ENCODE data around the gene COQ7.

COQ7 gene

DNA sequence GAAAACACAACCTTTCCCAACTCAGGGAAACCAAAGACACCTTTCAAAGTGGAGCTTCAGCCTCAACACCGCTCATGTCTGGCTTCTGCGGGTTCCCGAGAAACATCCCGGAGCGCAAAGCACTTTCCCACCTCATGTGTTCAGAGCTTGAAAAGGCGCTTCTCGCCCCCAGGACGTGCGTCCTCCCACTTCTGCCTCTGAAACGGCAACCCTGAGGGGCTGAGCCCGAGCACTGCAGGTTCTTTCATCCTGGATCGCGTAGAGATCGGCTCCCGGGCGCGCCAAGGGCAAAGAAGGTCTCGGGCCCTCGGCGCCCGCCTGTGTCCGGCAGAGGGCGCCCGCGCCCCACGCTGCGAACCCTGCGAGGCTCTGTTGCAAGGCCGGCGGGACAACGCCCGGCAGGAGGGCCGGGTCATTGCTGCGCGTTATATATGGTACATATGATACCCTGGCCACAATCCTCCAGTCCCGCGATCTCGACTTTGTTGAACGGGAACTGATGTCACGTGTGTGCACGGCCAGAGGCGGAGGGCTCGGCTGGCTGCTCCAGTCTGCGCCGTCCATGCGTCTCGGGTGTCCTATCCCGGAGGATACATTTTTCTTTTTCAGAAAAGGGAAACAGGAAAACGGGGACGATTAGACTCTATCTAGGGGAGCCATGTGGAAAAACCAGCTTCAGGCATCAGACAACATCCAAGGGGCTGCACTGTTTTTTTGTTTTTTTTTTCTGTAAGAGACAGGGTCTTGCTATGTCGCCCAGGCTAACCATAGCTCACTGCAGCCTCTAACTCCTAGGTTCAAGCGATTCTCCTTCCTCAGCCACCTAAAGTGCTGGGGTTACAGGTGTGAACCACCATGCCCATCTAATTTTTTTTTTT is 19.1 kb downstream of the COQ7 start:
- peak; percentile 69 for DNase-seq (ENCODE audit: low read depth)

DNA sequence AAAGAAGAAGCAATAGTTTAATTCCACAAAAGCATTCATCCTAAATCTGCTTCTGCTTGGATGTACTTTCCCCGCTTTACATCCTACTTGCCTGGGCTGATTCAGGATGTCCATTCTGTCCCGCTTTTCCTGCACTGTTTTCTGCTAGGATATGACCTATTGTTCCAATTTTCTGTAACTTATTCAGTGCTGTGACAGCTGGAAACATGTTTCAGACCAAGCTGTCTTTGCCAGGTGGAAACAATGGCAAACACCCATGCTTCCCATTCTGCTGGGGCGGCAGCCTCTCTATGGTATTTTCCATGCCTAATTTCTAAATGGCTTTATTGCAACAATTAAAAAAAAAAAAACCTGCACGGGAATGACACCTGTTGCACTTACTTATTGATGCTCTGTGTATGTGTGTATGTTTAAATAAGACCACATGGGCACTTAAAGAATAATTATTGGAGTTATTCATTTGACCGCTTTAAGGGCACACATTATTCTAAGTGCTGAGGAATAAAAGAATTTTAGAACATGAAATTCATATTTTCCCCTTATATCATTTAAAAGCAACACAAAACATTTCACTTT is 21.0 kb downstream of the COQ7 start:
- DNase-seq (ENCODE audit: low read depth) = no peak

DNA sequence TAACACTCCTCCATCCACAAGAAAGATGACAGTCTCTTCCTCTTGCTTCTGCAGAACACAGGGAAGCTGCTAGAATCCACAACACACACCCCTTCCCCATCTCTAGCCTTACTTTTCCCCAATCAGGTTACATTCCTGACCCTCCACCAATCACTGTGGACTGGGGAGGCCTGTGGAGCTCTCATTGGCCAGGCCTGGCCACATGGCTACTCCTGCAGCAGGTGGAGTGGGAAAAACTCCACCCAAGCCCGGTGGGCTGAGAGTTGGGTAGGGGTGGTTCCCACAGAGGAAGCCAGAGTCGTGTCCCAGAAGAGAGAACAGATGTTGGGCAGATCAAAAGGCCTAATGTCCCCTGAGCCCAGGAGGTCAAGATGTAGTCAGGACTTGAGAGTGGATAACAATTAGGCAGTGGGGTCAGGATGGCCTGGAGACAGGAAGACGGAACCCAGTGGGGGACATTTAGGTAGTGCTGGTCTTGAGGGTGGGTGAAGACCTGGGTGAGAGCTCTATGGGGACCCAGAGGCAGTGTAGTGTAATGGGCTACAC is 22.1 kb downstream of the COQ7 start:
- DNase-seq (ENCODE audit: low read depth) = no peak

- no peak for DNase-seq (ENCODE audit: low read depth)
Measured at GRCh38 chr16:19090916-19091315, 23.5 kb downstream of the COQ7 start.

DNA sequence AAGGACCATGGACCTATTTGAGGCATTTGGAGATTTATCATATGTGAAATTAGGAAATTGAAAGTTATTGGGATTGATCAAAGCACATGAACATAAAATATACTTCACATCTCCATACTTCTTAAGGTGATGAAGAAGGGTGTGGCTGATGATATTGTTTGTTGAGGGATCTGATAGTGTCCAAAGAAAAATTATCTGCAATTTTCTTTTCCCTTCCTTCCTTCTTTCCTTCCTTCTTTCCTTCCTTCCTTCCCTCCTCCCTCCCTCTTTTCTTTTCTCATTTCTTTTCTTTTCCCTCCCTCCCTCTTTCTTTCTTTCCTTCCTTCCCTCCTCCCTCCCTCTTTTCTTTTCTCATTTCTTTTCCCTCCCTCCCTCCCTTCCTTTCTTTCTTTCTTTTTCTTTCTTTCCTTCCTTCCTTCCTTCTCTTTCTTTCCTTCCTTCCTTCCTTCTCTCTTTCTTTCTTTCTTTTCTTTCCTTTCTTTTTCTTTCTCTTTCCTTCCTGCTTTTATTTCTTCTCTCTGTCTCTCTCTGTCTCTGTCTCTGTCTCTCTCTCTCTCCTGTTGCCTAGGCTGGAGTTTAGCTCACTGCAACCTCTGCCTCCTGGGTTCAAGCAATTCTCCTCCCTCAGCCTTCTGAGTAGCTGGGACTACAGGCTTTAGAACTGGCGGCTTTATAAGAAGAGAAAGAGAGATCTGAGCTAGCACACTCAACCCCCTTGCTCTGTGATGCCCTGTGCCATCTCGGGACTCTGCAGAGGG is 25.4 kb downstream of the COQ7 start:
- DNase-seq (ENCODE audit: low read depth) = no peak

DNA sequence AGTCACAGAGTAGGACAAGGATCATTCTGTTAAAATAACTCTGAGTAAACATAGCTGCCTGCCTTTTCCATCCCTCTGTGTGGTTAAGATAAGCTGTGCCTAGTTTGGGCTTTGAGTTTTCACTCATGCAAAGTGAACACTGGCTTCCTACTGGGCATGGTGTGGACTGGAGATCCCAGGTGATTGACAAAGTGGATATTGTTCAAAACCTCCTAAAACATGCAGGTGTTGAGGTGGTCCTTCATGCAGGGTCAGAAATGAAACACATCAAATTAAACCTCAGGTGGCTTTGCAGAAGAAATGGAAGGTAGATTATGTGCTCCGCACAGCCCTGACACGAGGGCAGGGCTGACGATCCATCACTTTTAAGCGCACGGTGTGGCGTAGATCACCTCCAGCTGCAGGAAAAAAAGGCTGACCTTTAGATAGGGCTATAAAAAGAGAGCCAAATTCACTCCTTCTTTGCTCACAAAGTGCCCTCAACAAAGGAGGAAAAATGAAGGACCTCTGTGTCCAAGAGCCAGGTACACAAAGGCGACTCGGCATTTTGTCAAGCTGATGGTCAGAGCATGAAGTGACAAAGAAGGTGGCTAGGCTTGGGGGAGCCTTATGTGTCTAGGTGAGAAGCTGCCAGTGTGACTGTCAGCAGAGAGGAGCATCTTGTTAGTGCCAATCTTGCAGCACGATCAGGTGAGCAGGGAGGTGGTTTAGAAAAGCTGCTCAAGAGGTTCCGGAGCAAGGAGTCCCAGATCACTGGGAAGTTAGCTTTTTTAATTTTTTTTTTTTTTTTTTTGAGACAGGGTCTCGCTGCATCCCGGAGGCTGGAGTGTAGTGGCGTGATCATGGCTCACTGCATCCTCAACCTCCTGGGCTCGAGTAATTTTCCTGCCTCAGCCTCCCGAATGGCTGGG is 26.5 kb downstream of the COQ7 start:
- no peak for DNase-seq (ENCODE audit: low read depth)

DNA sequence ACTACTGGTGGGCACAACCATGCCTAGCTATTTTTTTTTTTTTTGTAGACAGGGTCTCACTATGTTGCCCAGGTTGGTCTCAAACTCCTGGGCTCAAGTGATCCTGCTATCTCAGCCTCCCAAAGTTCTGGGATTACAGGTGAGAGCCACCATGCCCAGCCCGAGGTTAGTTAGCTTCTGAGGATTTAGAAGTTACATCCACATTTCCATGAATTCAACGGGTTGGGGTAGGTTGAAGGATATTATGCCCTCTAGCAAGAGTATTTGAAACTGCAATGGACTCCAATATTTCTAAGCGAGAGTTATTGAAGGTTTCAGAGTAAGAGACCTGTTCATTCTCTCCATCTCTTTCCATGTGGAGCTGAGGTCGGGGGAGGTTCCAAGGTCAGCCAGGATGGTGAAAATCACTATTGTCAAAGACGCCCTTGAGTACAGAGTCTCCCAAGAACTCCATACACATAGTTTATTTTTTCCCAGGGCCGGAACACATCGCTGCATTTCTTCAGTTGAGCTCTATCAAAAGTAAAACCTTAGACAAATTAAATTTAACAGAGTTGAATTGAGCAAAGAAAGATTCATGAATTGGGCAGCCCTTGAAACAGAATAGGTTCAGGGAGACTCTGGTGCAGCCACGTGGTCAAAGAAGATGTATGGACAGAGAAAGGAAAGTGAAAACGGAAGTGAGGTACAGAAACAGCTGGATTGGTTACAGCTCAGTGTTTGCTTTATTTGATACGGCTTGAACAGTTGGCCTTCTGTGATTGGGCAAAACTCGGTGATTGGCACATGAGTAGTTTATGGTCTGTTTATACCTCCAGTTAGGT is 27.3 kb downstream of the COQ7 start:
- no peak for DNase-seq (ENCODE audit: low read depth)

GRCh38 chr16:19095654-19096053 is 28.2 kb downstream of the COQ7 start:
- no peak for DNase-seq (ENCODE audit: low read depth)

DNA sequence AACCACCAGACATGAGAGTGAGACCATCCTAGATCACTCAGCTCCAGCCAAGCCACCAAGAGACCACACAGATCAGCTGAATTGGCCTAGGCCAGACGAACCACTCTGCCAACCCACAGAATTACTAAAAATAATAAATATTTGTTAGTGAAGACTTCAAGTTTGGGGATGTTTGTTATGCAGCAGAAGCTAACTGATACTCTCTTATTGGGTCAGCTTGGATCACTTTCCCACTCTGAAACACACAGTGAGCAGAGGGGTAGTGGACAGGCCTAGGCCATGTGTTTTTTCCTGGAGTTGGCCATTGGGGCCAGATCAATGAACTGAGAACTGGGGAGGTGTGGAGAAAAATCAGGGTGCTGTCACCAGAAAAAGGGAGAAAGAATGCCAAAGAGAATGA is 30.8 kb downstream of the COQ7 start:
- DNase-seq (ENCODE audit: low read depth) = no peak

DNA sequence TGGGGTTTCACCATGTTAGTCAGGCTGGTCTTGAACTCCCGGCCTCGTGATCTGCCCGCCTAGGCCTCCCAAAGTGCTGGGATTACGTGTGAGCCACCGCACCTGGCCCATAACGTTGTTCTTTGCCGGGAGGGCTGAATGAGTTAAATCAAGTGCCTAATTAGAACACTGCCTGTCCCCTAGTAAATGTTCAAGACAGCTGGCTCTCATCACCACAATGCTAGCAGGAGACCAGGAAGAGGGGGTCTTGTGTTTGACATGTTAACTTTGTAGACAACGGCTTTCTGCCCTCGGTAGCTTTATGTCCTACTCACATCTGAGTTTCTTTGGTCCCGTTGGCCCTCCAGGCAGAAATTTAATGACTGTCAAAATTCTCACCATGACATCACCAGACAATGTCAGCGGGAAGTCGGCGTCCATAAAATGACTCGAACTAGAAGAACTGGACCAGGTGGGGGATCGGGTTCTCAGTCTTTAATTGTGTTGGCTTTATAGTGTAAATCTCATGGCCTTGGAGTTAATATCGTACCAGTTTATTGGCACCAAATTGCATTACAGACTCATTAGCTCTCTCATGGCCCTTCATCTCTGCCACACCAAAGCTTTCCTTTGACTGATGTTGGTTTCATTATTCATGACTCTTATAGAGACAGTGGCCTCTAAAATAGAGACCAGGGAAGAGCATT is 34.9 kb downstream of the COQ7 start:
- DNase-seq (ENCODE audit: low read depth) = no peak

DNA sequence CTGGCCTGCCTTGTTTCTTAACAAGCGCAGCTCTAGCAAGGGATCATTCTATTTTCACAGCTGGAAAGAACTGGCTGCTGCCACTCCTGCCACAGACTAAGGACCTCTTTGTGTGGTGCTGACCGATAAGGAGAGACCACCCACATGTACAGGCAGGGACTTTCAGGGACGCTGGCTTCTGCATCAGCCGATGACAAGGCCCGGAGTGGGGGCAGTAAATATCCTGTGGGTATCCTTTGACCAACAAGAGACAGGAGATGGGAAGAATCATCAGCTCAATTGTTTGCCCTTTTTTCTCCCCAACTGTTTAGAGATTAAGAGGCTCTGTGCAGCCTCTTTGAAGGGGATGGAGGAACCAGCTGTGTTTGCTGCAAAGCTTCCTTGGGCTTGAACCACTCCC is 37.2 kb downstream of the COQ7 start:
- no peak for DNase-seq (ENCODE audit: low read depth)

- DNase-seq (ENCODE audit: low read depth) = no peak
Measured at GRCh38 chr16:19105131-19105530, 37.7 kb downstream of the COQ7 start.

GRCh38 chr16:19105891-19106624 is 38.6 kb downstream of the COQ7 start:
- DNase-seq (ENCODE audit: low read depth) = no peak

- DNase-seq (ENCODE audit: low read depth) = no peak
Measured at GRCh38 chr16:19106625-19107020, 39.2 kb downstream of the COQ7 start.

- no peak for DNase-seq (ENCODE audit: low read depth)
Measured at GRCh38 chr16:19108409-19109287, 41.2 kb downstream of the COQ7 start.

DNA sequence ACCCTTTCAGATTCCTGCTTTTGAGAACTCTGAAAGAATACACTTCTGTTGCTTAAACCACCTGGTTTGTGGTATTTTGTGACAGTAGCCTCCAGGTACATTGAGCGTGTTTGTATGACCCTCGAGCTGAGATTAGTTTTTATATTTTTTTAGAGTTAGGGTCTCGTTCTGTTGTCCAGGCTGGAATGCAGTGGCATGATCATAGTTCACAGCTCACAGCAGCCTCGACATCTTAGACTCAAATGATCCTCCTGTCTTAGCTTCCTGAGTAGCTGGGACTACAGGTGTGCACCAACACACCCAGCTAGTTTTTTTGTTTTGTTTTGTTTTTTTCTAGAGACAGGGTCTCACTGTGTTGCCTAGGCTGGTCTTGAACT is 41.9 kb downstream of the COQ7 start:
- DNase-seq (ENCODE audit: low read depth) = no peak

GRCh38 chr16:19110537-19111360 is 43.3 kb downstream of the COQ7 start:
- no peak for DNase-seq (ENCODE audit: low read depth)

GRCh38 chr16:19112099-19112407 is 44.6 kb downstream of the COQ7 start:
- no peak for DNase-seq (ENCODE audit: low read depth)

All from activated T-helper 9 cell treated with anti-CD3 and anti-CD28 coated beads, Interleukin-2, amount 50 U/mL, for 16 hours (primary cell).